ES-I3 (cell line): ENCODE data around the gene EBF3.

Experiments
- H3K36me3 ChIP-seq: 2 replicates; pipeline ENCODE4 v1.6.1; 2013; ENCODE audit warnings: mild to moderate bottlenecking, low read length, control low read depth, moderate library complexity; ENCODE audit not compliant: insufficient read depth
- H3K4me1 ChIP-seq: 2 replicates; pipeline ENCODE4 v1.6.1; 2013; ENCODE audit warnings: mild to moderate bottlenecking, control low read depth, low read length; ENCODE audit not compliant: insufficient read depth
- H3K9ac ChIP-seq: 2 replicates; pipeline ENCODE4 v1.6.1; 2013; ENCODE audit warnings: low read depth, mild to moderate bottlenecking, low read length, moderate library complexity
- H3K9me3 ChIP-seq: 2 replicates; pipeline ENCODE4 v1.6.1; 2013; ENCODE audit warnings: mild to moderate bottlenecking, low read length, moderate library complexity; ENCODE audit not compliant: control insufficient read depth, insufficient read depth

EBF3 gene

GRCh38 chr10:129786216-129786615 lies 177.9 kb downstream of the EBF3 start:
- Histone ChIP-seq H3K4me1 (no peaks in the 10 kb centered on the region), H3K9ac (no peak overlapping the region), H3K9me3 (no peaks in the 10 kb centered on the region), H3K36me3 (no peaks in the 10 kb centered on the region)

GRCh38 chr10:129785536-129785981 lies 178.5 kb downstream of the EBF3 start:
- no peaks in the 10 kb centered on the region for H3K9me3 ChIP-seq
- H3K9ac ChIP-seq, result no peak overlapping the region
- H3K36me3 ChIP-seq, result no peaks in the 10 kb centered on the region
- no peaks in the 10 kb centered on the region for H3K4me1 ChIP-seq
